Heart left ventricle (tissue), 13 donors: ENCODE results near the gene CIB4.

Experiments used
- CTCF ChIP-seq, 12 donors: fragments of 200-600 bp; sonication (generic) in 4 of 12; IDR thresholded peaks; one replicate each; pipeline versions ENCODE4 v1.5.0 to v1.8.0; 2018 to 2022; ENCODE audit warnings: antibody characterized with exemption in 12 of 12, mild to moderate bottlenecking in 5 of 12
- POLR2A ChIP-seq, 2 donors: fragments of 450-650 bp; IDR thresholded peaks; one replicate each; pipeline ENCODE4 v1.6.1; 2017; ENCODE audit warnings: antibody characterized with exemption in 2 of 2, mild to moderate bottlenecking in 2 of 2, moderate library complexity in 2 of 2
- donor health status: ischemic (EF 13 %, LVEDD 7.1; RV severe dilation, severe dysfunction).
- donor health status: DM: no; HTN: yes; CAD: no.
- donor health status: DM: no; HTN: no; CAD: no.
- donor health status: ischemic (EF 25% LVEDD 6.9; RV normal size, moderate dysfunction).
- donor health status: ischemic (EF 25% LVEDD 5.7; RV mildly dilated, moderate dysfunction).
- donor health status: ischemic (EF 35%, LVEDD 5.7; RV mildly dilated, moderate dysfunction).
- donor health status: nonischemic (EF 11% LVEDD 7.7; RV severe dilation, severe dysfunction).
- donor health status: DM: yes; HTN: yes; CAD: no.
- donor health status: PGD.
- donor health status: ischemic (EF 29% LVEDD 5.4; RV normal size, mild dysfunction).
- donor health status: nonischemic (EF 23%, LVEDD 6.1; RV moderate dilation, normal function).

- TF ChIP-seq CTCF (IDR thresholded peaks at IDR 0.05) = no peak
- TF ChIP-seq POLR2A (IDR thresholded peaks at IDR 0.05) = no peak
Measured at GRCh38 chr2:26629751-26630150, 11.4 kb downstream of the CIB4 start.
